Osteoblast (primary cell): ENCODE data around the gene COL4A1. TPM values are rescaled to one million over a fixed set of nuclear protein-coding genes. Genes with fewer than 3 reads are reported as not detected.
A peak's percentile ranks its signal among the peaks of the same experiment; 100 is the strongest.

Source experiments
- DNase-seq: peaks from one replicate; pipeline ENCODE4 v3.0.0; 2011; ENCODE audit warnings: low spot score, mixed read lengths; ENCODE audit not compliant: insufficient read length; ENCODE audit errors: missing footprints
- H2AFZ ChIP-seq: 2 replicates; pipeline ENCODE4 v1.6.0; 2011; ENCODE audit warnings: mild to moderate bottlenecking, low read length
- H3K27ac ChIP-seq: 2 replicates; pipeline ENCODE4 v1.5.1; 2011; ENCODE audit warnings: mild to moderate bottlenecking, low read depth, low read length, moderate library complexity
- H3K27me3 ChIP-seq: 2 replicates; pipeline ENCODE4 v1.6.0; 2012; ENCODE audit warnings: mild to moderate bottlenecking, control low read depth, inconsistent platforms, low read length, moderate library complexity; ENCODE audit not compliant: insufficient read depth
- H3K36me3 ChIP-seq: 2 replicates; pipeline ENCODE4 v1.5.1; 2011; ENCODE audit warnings: mild to moderate bottlenecking, low read length, control low read depth, moderate library complexity; ENCODE audit not compliant: insufficient read depth
- H3K4me1 ChIP-seq: 2 replicates; pipeline ENCODE4 v1.5.1; 2011; ENCODE audit warnings: mild to moderate bottlenecking, low read length, control low read depth, moderate library complexity; ENCODE audit not compliant: insufficient read depth
- H3K4me2 ChIP-seq: 2 replicates; pipeline ENCODE4 v1.6.0; 2011; ENCODE audit warnings: mild to moderate bottlenecking, low read length; ENCODE audit not compliant: insufficient read depth
- H3K4me3 ChIP-seq: fragments of 200-600 bp; sonication (generic); 3 replicates; pipeline ENCODE4 v1.5.1; 2012; ENCODE audit warnings: mild to moderate bottlenecking, low read length, inconsistent platforms; ENCODE audit not compliant: insufficient read depth
- H3K79me2 ChIP-seq: 2 replicates; pipeline ENCODE4 v1.6.0; 2012; ENCODE audit warnings: mild to moderate bottlenecking, low read length, control low read depth, inconsistent platforms; ENCODE audit not compliant: insufficient read depth
- H3K9me3 ChIP-seq: 2 replicates; pipeline ENCODE4 v1.5.1; 2011; ENCODE audit warnings: low read depth, low read length, control low read depth
- H4K20me1 ChIP-seq: 2 replicates; pipeline ENCODE4 v1.6.0; 2012; ENCODE audit warnings: mild to moderate bottlenecking, low read length, control low read depth; ENCODE audit not compliant: insufficient read depth
- total RNA-seq: library from RNA; depleted of rRNA; stranded (reverse); fragments of >200 nt; gene quantifications from 2 replicates; pipeline ENCODE4 v1.2.3, GENCODE V29; 2012
- TF ChIP-seq, protein P1 (sequence below): IDR thresholded peaks from 2 replicates; pipeline ENCODE4 v1.5.1; 2011; ENCODE audit warnings: mild to moderate bottlenecking, low read depth, low read length, moderate library complexity; ENCODE audit errors: extremely low read depth

The COL4A1 gene
- total RNA-seq, 1 donor = 412 TPM

DNA sequence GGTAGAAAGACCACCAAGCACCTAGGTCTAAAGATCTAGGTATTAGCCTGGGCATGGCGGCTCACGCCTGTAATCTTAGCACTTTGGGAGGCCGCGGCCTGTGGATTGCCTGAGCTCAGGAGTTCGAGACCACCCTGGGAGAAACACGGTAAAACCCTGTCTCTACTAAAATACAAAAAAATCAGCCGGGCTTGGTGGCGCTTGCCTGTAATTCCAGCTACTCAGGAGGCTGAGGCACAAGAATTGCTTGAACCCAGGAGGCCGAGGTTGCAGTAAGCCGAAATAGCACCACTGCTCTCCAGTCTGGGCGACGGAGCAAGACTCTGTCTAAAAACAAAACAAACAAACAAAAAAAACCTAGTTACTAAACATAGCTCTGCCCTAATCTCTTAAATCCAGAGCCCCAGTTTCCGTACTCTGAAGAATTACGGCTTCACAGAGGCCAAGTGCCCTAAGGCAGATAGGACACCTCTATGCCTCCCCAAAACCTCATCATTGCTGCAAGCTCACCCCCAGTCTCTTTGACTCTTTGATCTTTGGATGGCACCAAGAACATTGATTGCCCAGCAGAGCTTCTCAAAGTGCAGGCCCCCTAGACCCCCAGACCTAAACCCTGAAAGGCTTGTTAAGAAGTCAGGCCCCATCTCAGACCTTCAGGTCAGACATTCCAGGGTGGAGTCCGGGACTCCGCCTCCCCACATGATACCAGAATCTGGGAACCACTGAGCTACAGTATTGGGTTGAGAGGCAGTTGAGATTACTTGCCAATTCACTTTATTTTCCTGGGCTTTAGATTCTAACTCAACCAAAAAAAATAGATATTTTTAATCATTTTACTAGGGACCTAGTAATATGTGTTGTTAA is 2.9 kb upstream of the COL4A1 start:
- peaks cover 42% of the 10 kb centered on the region for H3K36me3 ChIP-seq
- H3K9me3 ChIP-seq = no peaks in the 10 kb centered on the region
- peak overlapping the region; percentile 98 for H3K4me2 ChIP-seq
- no peak overlapping the region for H2AFZ ChIP-seq
- peak overlapping the region; percentile 92 for H3K27ac ChIP-seq
- DNase-seq = no peak
- H3K4me1 ChIP-seq = peaks cover 56% of the 10 kb centered on the region
- H3K27me3 ChIP-seq = no peaks in the 10 kb centered on the region
- peaks cover 46% of the 10 kb centered on the region for H4K20me1 ChIP-seq
- TF ChIP-seq, protein P1, sequence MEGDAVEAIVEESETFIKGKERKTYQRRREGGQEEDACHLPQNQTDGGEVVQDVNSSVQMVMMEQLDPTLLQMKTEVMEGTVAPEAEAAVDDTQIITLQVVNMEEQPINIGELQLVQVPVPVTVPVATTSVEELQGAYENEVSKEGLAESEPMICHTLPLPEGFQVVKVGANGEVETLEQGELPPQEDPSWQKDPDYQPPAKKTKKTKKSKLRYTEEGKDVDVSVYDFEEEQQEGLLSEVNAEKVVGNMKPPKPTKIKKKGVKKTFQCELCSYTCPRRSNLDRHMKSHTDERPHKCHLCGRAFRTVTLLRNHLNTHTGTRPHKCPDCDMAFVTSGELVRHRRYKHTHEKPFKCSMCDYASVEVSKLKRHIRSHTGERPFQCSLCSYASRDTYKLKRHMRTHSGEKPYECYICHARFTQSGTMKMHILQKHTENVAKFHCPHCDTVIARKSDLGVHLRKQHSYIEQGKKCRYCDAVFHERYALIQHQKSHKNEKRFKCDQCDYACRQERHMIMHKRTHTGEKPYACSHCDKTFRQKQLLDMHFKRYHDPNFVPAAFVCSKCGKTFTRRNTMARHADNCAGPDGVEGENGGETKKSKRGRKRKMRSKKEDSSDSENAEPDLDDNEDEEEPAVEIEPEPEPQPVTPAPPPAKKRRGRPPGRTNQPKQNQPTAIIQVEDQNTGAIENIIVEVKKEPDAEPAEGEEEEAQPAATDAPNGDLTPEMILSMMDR = no peak
- peaks cover 91% of the 10 kb centered on the region for H3K79me2 ChIP-seq
- H3K4me3 ChIP-seq = peak overlapping the region; percentile 97

DNA sequence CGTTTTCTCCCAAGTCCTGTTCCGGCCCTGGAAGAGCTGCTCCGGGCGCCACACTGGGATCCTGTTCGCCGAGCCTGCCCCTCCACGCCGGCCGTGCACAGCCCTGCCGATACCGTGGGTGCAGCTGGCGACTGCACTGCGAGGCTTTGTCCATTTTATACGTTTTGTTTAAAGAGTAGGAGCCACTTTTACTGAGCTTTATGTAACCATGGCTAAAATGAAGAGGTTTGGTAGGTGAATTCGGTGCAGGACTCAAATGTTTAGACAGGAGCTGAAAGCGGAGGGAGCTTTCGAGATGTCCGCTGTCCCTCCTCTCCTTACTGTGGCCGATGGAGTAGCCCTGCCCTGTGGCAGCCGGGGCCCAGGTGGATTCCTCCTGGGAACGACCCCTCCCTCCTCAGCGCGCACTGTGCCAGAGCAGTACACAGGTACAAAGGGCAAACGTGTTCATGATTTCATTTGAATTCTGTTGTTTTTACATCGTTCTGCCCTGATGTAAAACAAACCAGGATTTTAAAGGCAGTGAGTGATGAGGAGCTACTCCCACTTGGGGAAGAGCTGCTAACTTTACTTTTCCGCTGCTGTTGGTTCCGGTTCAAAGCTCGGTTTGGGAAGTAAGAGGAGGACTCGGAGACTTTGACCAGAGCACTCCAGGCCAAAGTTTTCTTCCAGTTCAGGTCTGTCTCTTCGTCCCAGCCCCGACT is 1.9 kb upstream of the COL4A1 start:
- no peaks in the 10 kb centered on the region for H3K9me3 ChIP-seq
- H3K27me3 ChIP-seq = no peaks in the 10 kb centered on the region
- H3K36me3 ChIP-seq = peaks cover 42% of the 10 kb centered on the region
- H3K27ac ChIP-seq = peak overlapping the region; percentile 92
- H3K79me2 ChIP-seq = peaks cover 91% of the 10 kb centered on the region
- no peak for DNase-seq
- H2AFZ ChIP-seq = peak overlapping the region; percentile 50
- H3K4me1 ChIP-seq = peaks cover 62% of the 10 kb centered on the region
- TF ChIP-seq, protein P1 = no peak
- H3K4me3 ChIP-seq = peak overlapping the region; percentile 97
- peaks cover 53% of the 10 kb centered on the region for H4K20me1 ChIP-seq
- peak overlapping the region; percentile 98 for H3K4me2 ChIP-seq

DNA sequence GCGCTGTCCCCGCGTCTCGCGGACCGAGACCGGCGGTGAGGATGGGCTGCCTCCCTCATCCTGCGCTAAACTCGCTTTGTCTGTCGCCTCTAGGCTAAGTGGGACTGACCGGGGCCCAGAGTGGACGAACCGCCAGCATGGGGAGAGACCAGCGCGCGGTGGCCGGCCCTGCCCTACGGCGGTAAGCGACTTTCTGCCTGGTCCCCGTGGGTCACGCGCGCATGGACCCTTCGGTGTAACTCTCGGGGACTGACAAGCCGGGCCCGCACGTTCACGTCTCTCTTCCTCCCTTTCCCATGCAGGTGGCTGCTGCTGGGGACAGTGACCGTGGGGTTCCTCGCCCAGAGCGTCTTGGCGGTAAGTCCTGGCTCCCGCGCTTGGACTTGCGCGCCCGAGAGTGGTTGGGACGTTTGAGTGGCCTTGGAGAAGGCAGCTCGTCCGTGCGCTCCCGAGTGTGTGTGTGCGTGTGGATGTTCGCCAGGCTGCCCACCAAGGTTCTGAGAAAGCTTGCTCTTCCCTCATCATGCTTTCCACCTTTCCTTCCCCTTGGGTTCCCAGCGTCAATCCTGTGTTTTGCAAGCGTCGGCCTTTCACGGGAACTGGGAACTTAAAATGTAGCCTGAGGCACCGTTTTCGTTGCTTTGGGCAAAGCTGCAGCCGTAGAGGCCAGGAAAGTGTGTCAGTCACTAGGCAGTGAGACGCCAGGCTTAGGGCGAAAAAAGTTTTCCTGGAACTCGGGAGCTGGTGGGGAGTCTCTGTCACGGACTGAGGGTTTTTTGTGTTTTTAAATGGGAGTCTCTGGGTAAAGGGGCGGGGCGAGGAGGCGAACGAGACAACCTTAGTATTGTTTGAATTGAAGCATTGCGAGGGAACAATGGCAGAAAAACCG is 1.1 kb upstream of the COL4A1 start:
- peak overlapping the region; percentile 97 for H3K4me3 ChIP-seq
- peak; percentile 89 for DNase-seq
- peak overlapping the region; percentile 38 for H2AFZ ChIP-seq
- peaks cover 47% of the 10 kb centered on the region for H3K36me3 ChIP-seq
- peak overlapping the region; percentile 92 for H3K27ac ChIP-seq
- H3K27me3 ChIP-seq = no peaks in the 10 kb centered on the region
- H3K79me2 ChIP-seq = peaks cover 95% of the 10 kb centered on the region
- peaks cover 65% of the 10 kb centered on the region for H3K4me1 ChIP-seq
- TF ChIP-seq, protein P1 = no peak
- H3K9me3 ChIP-seq = no peaks in the 10 kb centered on the region
- peak overlapping the region; percentile 98 for H3K4me2 ChIP-seq
- peaks cover 58% of the 10 kb centered on the region for H4K20me1 ChIP-seq
